Mesendoderm (in vitro differentiated cells): Measurements from ENCODE around the gene BMP8B.

Source experiments
- DNase-seq: peaks from one replicate; pipeline ENCODE4 v3.0.0; 2013
- H2AK5ac ChIP-seq: 2 replicates; pipeline ENCODE4 v1.6.1; 2013; ENCODE audit warnings: low read length, inconsistent platforms
- H2BK120ac ChIP-seq: 2 replicates; pipeline ENCODE4 v1.6.1; 2013; ENCODE audit warnings: low read depth, mild to moderate bottlenecking, low read length, moderate library complexity, mixed read lengths
- H2BK15ac ChIP-seq: replicated peaks from 2 replicates; pipeline ENCODE4 v1.6.1; 2013; ENCODE audit warnings: low read depth, mild to moderate bottlenecking, moderate library complexity
- H2BK5ac ChIP-seq: 2 replicates; pipeline ENCODE4 v1.6.1; 2013; ENCODE audit warnings: low read length, inconsistent platforms
- H3K18ac ChIP-seq: 2 replicates; pipeline ENCODE4 v1.6.1; 2013; ENCODE audit warnings: mild to moderate bottlenecking, low read length, mixed read lengths
- H3K23ac ChIP-seq: one replicate; pipeline ENCODE4 v1.6.1; 2013; ENCODE audit warnings: low read length
- H3K27ac ChIP-seq: 2 replicates; pipeline ENCODE4 v1.5.1; 2013; ENCODE audit warnings: low read depth, mild to moderate bottlenecking, inconsistent platforms, low read length, moderate library complexity
- H3K27me3 ChIP-seq: 2 replicates; pipeline ENCODE4 v1.6.1; 2013; ENCODE audit warnings: low read length, control low read depth, mild to moderate bottlenecking, inconsistent platforms; ENCODE audit not compliant: insufficient read depth, poor library complexity
- H3K36me3 ChIP-seq: 2 replicates; pipeline ENCODE4 v1.6.1; 2013; ENCODE audit warnings: low read length, inconsistent platforms; ENCODE audit not compliant: control insufficient read depth, insufficient read depth
- H3K4ac ChIP-seq: one replicate; pipeline ENCODE4 v1.6.1; 2013; ENCODE audit warnings: low read depth, mild to moderate bottlenecking, low read length, moderate library complexity
- H3K4me1 ChIP-seq: 2 replicates; pipeline ENCODE4 v1.6.1; 2013; ENCODE audit warnings: low read depth, low read length, inconsistent platforms; ENCODE audit not compliant: control insufficient read depth
- H3K4me2 ChIP-seq: 2 replicates; pipeline ENCODE4 v1.6.1; 2013; ENCODE audit warnings: low read length
- H3K4me3 ChIP-seq: 2 replicates; pipeline ENCODE4 v1.5.1; 2013; ENCODE audit warnings: mild to moderate bottlenecking, low read length
- H3K56ac ChIP-seq: one replicate; pipeline ENCODE4 v1.6.1; 2013; ENCODE audit warnings: low read length
- H3K79me1 ChIP-seq: 2 replicates; pipeline ENCODE4 v1.6.1; 2013; ENCODE audit warnings: low read length, inconsistent platforms
- H3K79me2 ChIP-seq: 2 replicates; pipeline ENCODE4 v1.6.1; 2013; ENCODE audit warnings: mild to moderate bottlenecking, low read length; ENCODE audit not compliant: control insufficient read depth, insufficient read depth
- H3K9ac ChIP-seq: 2 replicates; pipeline ENCODE4 v1.6.1; 2013; ENCODE audit warnings: low read length, inconsistent platforms
- H4K5ac ChIP-seq: one replicate; pipeline ENCODE4 v1.6.1; 2013; ENCODE audit warnings: low read length
- H4K8ac ChIP-seq: one replicate; pipeline ENCODE4 v1.6.1; 2013; ENCODE audit warnings: low read depth, mild to moderate bottlenecking, control low read depth, low read length, moderate library complexity
- WGBS: extraction: QIAGEN DNeasy Blood & Tissue Kit; methylation state at CpG from one replicate; pipeline ENCODE4 v1.1.7; 2013; ENCODE audit warnings: low lambda C conversion rate, missing lambda C conversion rate; ENCODE audit not compliant: insufficient coverage; ENCODE audit errors: extremely low coverage; 5-methylcytosine and 5-hydroxymethylcytosine counted together

BMP8B gene

GRCh38 chr1:39726600-39726999 lies 62.1 kb downstream of the BMP8B start:
- Histone ChIP-seq H3K4me3 (no peak overlapping the region), H3K23ac (no peak overlapping the region), H3K4ac (no peak overlapping the region), H2AK5ac (no peak overlapping the region), H3K79me2 (no peaks in the 10 kb centered on the region), H2BK5ac (no peak overlapping the region), H3K56ac (no peak overlapping the region), H3K18ac (no peak overlapping the region), H3K27me3 (peaks cover 12% of the 10 kb centered on the region), H4K5ac (no peak overlapping the region), H3K27ac (no peak overlapping the region), H3K4me2 (no peak overlapping the region), H4K8ac (no peak overlapping the region), H2BK120ac (no peak overlapping the region), H2BK15ac (no peak overlapping the region), H3K9ac (no peak overlapping the region), H3K79me1 (no peaks in the 10 kb centered on the region), H3K4me1 (no peaks in the 10 kb centered on the region), H3K36me3 (no peaks in the 10 kb centered on the region)
- DNase-seq, result no peak
- WGBS, result no CpG with 5 or more reads among the region's 3 CpGs

GRCh38 chr1:39722495-39722894 lies 66.2 kb downstream of the BMP8B start:
- no peak overlapping the region for H3K56ac ChIP-seq
- H2BK120ac ChIP-seq, result no peak overlapping the region
- no peak overlapping the region for H3K4ac ChIP-seq
- no peak overlapping the region for H4K5ac ChIP-seq
- H3K27ac ChIP-seq, result no peak overlapping the region
- no peaks in the 10 kb centered on the region for H3K36me3 ChIP-seq
- peaks cover 17% of the 10 kb centered on the region for H3K27me3 ChIP-seq
- no peak overlapping the region for H2AK5ac ChIP-seq
- no peak overlapping the region for H3K4me2 ChIP-seq
- no peak overlapping the region for H3K4me3 ChIP-seq
- no peaks in the 10 kb centered on the region for H3K79me2 ChIP-seq
- H2BK15ac ChIP-seq, result no peak overlapping the region
- H3K9ac ChIP-seq, result no peak overlapping the region
- H3K4me1 ChIP-seq, result no peaks in the 10 kb centered on the region
- no peaks in the 10 kb centered on the region for H3K79me1 ChIP-seq
- no peak overlapping the region for H3K18ac ChIP-seq
- H3K23ac ChIP-seq, result no peak overlapping the region
- H2BK5ac ChIP-seq, result no peak overlapping the region
- no CpG with 5 or more reads among the region's 2 CpGs for WGBS
- DNase-seq, result no peak
- no peak overlapping the region for H4K8ac ChIP-seq

- H2AK5ac ChIP-seq, result no peak overlapping the region
- no peak overlapping the region for H3K4me3 ChIP-seq
- H3K36me3 ChIP-seq, result no peaks in the 10 kb centered on the region
- no peak overlapping the region for H2BK120ac ChIP-seq
- H3K4me2 ChIP-seq, result no peak overlapping the region
- no peaks in the 10 kb centered on the region for H3K79me2 ChIP-seq
- H3K4me1 ChIP-seq, result no peaks in the 10 kb centered on the region
- no peak overlapping the region for H3K56ac ChIP-seq
- H4K5ac ChIP-seq, result no peak overlapping the region
- H3K79me1 ChIP-seq, result no peaks in the 10 kb centered on the region
- H2BK15ac ChIP-seq, result no peak overlapping the region
- H3K18ac ChIP-seq, result no peak overlapping the region
- H4K8ac ChIP-seq, result no peak overlapping the region
- H3K9ac ChIP-seq, result no peak overlapping the region
- H2BK5ac ChIP-seq, result no peak overlapping the region
- H3K27me3 ChIP-seq, result peaks cover 22% of the 10 kb centered on the region
- no peak overlapping the region for H3K4ac ChIP-seq
- no peak for DNase-seq
- no peak overlapping the region for H3K23ac ChIP-seq
- H3K27ac ChIP-seq, result no peak overlapping the region
These were observed 67.0 kb downstream of the BMP8B start for GRCh38 chr1:39721664-39722063.

- Histone ChIP-seq H3K23ac (no peak overlapping the region), H3K4me2 (no peak overlapping the region), H2BK5ac (no peak overlapping the region), H3K36me3 (no peaks in the 10 kb centered on the region), H3K79me1 (no peaks in the 10 kb centered on the region), H4K5ac (no peak overlapping the region), H2AK5ac (no peak overlapping the region), H3K4ac (no peak overlapping the region), H3K9ac (no peak overlapping the region), H3K27me3 (peaks cover 22% of the 10 kb centered on the region), H3K4me1 (no peaks in the 10 kb centered on the region), H4K8ac (no peak overlapping the region), H3K18ac (no peak overlapping the region), H3K4me3 (no peak overlapping the region), H3K27ac (no peak overlapping the region), H3K79me2 (no peaks in the 10 kb centered on the region), H2BK15ac (no peak overlapping the region), H2BK120ac (no peak overlapping the region), H3K56ac (no peak overlapping the region)
- no CpG with 5 or more reads among the region's 7 CpGs for WGBS
- DNase-seq, result peak; percentile 52
These were observed 68.3 kb downstream of the BMP8B start for GRCh38 chr1:39720094-39720999.

- no peak overlapping the region for H3K27ac ChIP-seq
- H3K9ac ChIP-seq, result no peak overlapping the region
- H2BK5ac ChIP-seq, result no peak overlapping the region
- DNase-seq, result no peak
- H3K56ac ChIP-seq, result no peak overlapping the region
- no CpG with 5 or more reads among the region's 6 CpGs for WGBS
- no peaks in the 10 kb centered on the region for H3K79me1 ChIP-seq
- H2BK15ac ChIP-seq, result no peak overlapping the region
- no peak overlapping the region for H3K23ac ChIP-seq
- no peak overlapping the region for H2AK5ac ChIP-seq
- H3K18ac ChIP-seq, result no peak overlapping the region
- H3K4me2 ChIP-seq, result no peak overlapping the region
- no peak overlapping the region for H4K5ac ChIP-seq
- H3K4me1 ChIP-seq, result no peaks in the 10 kb centered on the region
- H3K4me3 ChIP-seq, result no peak overlapping the region
- H3K4ac ChIP-seq, result no peak overlapping the region
- H2BK120ac ChIP-seq, result no peak overlapping the region
- no peaks in the 10 kb centered on the region for H3K36me3 ChIP-seq
- H3K79me2 ChIP-seq, result no peaks in the 10 kb centered on the region
- H4K8ac ChIP-seq, result no peak overlapping the region
- peaks cover 34% of the 10 kb centered on the region for H3K27me3 ChIP-seq
These were observed 70.9 kb downstream of the BMP8B start for GRCh38 chr1:39717809-39718208.

- no peak overlapping the region for H2BK15ac ChIP-seq
- no peak for DNase-seq
- H3K4ac ChIP-seq, result no peak overlapping the region
- H3K36me3 ChIP-seq, result no peaks in the 10 kb centered on the region
- H4K5ac ChIP-seq, result no peak overlapping the region
- no peak overlapping the region for H3K27ac ChIP-seq
- no peak overlapping the region for H4K8ac ChIP-seq
- no peaks in the 10 kb centered on the region for H3K79me1 ChIP-seq
- H3K4me3 ChIP-seq, result no peak overlapping the region
- no peak overlapping the region for H3K9ac ChIP-seq
- H3K56ac ChIP-seq, result no peak overlapping the region
- no peak overlapping the region for H3K23ac ChIP-seq
- no CpG with 5 or more reads among the region's 5 CpGs for whole genome bisulfite sequencing
- H3K79me2 ChIP-seq, result no peaks in the 10 kb centered on the region
- no peak overlapping the region for H2AK5ac ChIP-seq
- no peak overlapping the region for H2BK5ac ChIP-seq
- H3K4me2 ChIP-seq, result no peak overlapping the region
- H3K18ac ChIP-seq, result no peak overlapping the region
- H2BK120ac ChIP-seq, result no peak overlapping the region
- H3K27me3 ChIP-seq, result peaks cover 45% of the 10 kb centered on the region
- no peaks in the 10 kb centered on the region for H3K4me1 ChIP-seq
These were observed 75.1 kb downstream of the BMP8B start for GRCh38 chr1:39713557-39713956.
